ENCODE results near the gene SPTY2D1.

DNA sequence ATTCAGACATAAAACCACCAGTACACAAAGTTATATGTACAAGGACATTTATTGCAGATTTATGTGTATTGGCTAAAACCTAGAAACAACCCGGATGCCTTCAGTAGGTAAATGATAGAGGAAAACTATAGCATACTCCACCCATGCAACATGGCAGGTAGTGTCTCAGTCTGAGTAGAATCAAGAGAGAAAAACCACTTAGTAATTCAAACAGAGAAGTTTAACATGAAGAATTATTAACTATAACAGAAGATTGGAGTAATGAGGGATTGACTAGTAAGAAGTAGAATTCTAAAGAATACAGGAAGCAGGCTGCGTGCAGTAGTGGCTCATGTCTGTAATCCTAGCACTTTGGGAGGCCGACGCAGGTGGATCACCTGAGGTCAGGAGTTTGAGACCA, 16.2 kb upstream of the SPTY2D1 start:
- TF ChIP-seq POLR2A (IDR thresholded peaks at IDR 0.05): no peak
- TF ChIP-seq, protein P1, sequence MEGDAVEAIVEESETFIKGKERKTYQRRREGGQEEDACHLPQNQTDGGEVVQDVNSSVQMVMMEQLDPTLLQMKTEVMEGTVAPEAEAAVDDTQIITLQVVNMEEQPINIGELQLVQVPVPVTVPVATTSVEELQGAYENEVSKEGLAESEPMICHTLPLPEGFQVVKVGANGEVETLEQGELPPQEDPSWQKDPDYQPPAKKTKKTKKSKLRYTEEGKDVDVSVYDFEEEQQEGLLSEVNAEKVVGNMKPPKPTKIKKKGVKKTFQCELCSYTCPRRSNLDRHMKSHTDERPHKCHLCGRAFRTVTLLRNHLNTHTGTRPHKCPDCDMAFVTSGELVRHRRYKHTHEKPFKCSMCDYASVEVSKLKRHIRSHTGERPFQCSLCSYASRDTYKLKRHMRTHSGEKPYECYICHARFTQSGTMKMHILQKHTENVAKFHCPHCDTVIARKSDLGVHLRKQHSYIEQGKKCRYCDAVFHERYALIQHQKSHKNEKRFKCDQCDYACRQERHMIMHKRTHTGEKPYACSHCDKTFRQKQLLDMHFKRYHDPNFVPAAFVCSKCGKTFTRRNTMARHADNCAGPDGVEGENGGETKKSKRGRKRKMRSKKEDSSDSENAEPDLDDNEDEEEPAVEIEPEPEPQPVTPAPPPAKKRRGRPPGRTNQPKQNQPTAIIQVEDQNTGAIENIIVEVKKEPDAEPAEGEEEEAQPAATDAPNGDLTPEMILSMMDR (IDR thresholded peaks at IDR 0.05): no peak
